Endometrial microvascular endothelial cells (primary cell): ENCODE data around the gene FMO5. TPM values are rescaled to one million over a fixed set of nuclear protein-coding genes. Genes with fewer than 3 reads are reported as not detected.
"Not testable (repeated sequence)": the region's sequence is repeated elsewhere in the genome, so short reads cannot be mapped to it uniquely, and the experiment has no call there.

Source experiments
- in situ Hi-C: cut with HindIII; loops from 2 replicates; pipeline ENCODE4 v1.10.0; 2017; ENCODE audit warnings: low sequenced_read_pairs, low pct_unique_long_range_greater_than_20kb; ENCODE audit errors: inconsistent ontology term
- total RNA-seq: library from RNA; depleted of rRNA; stranded (reverse); fragments of >200 nt; gene quantifications from one replicate; pipeline ENCODE4 v1.2.3, GENCODE V29; 2015; ENCODE audit errors: inconsistent ontology term

Gene FMO5
- total RNA-seq, 1 donor from 2014 or later: 0.74 TPM

DNA sequence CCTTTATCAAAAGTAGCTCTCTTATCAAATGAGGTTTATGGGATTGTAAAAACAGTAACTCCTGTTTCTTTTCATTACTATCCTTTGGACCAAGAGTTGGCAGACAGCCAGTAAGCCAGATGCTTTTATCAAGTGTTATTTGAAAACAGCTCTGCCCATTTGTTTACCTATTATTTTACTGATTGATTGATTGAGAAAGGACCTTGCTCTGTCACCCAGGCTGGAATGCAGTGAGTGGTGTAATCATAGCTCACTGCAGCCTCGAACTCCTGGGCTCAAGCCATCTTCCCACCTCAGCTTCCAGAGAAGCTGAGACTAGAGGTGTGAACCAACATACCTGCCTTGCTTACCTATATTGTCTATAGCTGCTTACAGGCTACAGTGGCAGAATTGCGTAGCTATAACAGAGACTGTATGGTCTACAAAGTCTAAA, 56.5 kb downstream of the FMO5 start:
- in situ Hi-C loops: no loop called here

DNA sequence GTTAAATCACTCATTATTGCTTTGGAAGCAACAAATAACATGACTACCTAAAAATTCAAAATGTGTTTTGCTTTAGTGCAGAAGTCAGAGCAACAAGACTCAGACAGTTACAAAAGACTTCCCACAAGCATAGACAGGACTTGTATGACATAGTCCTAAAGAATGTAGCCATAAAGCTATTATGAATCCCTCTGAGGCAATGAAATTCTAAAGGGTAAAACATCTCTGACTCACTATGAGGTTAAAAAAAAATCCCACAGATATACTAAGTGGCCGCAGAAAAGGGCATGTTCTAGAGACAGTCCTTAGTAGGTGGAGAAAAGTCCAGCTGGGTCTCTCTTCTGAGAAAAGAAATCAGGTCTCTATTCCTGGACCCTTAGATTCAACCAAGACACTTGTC, 57.8 kb downstream of the FMO5 start:
- in situ Hi-C loops: no loop called here

DNA sequence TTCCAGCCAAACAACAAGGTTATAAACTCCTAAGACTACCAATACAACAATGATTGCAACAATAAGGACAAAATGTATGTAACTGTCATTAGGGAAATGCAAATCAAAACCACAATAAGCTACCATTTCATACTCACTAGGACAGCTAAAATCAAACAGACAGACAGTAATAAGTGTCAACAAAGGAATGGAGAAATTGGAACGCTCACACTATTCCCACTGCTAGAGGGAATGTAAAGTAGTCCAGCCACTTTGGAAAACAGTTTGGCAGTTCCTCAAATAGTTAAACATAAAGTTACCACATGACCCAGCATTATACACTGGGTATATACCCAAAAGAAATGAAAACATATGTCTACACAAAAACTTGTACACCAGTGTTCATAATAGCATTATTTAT, 62.1 kb downstream of the FMO5 start:
- in situ Hi-C loops: no loop called here

- in situ Hi-C loops: no loop called here
Observed at GRCh38 chr1:147162093-147162492, 63.0 kb downstream of the FMO5 start.

- in situ Hi-C loops: not testable (repeated sequence)
Observed at GRCh38 chr1:147157116-147157515, 68.0 kb downstream of the FMO5 start.

DNA sequence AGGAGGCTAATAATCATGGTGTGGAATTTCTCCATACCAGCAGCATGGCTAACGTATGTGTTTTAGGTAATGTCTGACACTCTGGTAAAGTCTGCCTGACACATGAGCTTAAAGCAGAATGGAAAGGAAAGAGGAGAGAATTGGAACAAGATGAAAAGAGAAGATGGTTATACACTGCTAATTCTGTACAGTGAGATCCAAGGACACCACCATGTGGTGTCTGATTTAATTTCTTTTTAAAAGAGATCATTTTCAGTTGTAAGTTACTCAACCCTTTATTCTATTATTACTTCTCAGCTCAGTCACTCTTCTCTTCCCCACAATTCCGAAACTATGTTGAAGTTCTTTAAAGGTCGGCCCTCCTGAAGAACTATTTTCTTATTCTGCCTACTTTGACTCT, 68.5 kb downstream of the FMO5 start:
- in situ Hi-C loops: no loop called here

DNA sequence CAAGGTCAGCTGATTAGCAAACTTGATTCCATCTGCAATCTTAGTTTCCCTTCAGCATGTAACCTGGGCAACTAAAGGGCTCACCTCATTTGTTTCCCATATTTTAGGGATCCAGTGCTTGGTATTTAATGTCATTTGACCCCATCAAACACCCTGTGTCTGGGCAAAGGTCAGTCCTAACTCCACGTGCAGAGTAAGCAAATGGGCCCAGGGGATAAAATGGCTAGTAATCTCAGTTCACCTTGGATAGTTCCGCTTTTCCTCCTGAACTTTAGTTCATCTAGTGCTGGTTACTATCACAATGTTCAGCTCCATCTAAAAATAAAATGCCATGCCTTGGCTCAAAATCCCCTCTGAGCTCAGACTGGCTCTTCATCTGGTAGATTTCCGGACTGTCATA, 72.4 kb downstream of the FMO5 start:
- in situ Hi-C loops: no loop called here

GRCh38 chr1:147151244-147151643, 73.9 kb downstream of the FMO5 start:
- in situ Hi-C loops: no loop called here

DNA sequence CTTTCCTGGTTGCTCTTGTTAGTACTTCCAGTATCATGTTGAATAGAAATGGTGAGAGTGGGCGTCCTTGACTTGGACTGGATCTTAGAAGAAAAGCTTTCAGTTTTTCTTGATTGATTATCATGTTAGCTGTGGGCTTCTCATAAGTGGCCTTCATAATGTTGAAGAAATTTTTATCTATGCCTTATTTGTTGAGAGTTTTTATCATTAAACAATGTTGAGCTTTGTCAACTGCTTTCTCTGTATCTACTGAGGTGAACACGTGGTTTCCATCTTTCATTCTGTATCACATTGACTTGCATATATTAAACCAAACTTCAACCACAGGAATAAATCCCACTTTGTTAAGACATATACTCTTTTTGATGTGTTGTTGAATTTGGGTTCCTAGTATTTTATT, 82.3 kb downstream of the FMO5 start:
- in situ Hi-C loops: no loop called here

Other genes with a start within 250 kb of the FMO5 start
- gene PRKAB2, start 52.9 kb downstream of the FMO5 start, total RNA-seq: 5.7 TPM
- gene CHD1L, start 17.3 kb upstream of the FMO5 start, total RNA-seq: 28.8 TPM